Endothelial cell of umbilical vein (primary cell): Measurements from ENCODE around the gene SPRYD4.

Experiments
- EZH2 ChIP-seq: IDR thresholded peaks from 2 replicates; pipeline ENCODE4 v1.6.1; 2012; ENCODE audit warnings: borderline replicate concordance, low read depth, mild to moderate bottlenecking, moderate library complexity, low read length, inconsistent platforms; ENCODE audit not compliant: severe bottlenecking
- FOS ChIP-seq: IDR thresholded peaks from 2 replicates; pipeline ENCODE4 v1.6.1; 2011; ENCODE audit warnings: mild to moderate bottlenecking, low read length, moderate library complexity, borderline replicate concordance; ENCODE audit not compliant: insufficient read depth
- GATA2 ChIP-seq: IDR thresholded peaks from 2 replicates; pipeline ENCODE4 v1.7.0; 2011; ENCODE audit warnings: low read depth, mild to moderate bottlenecking, moderate library complexity, mixed read lengths, low read length; ENCODE audit not compliant: insufficient read length, insufficient read depth
- JUN ChIP-seq: IDR thresholded peaks from 2 replicates; pipeline ENCODE4 v1.6.1; 2011; ENCODE audit warnings: borderline replicate concordance, low read depth; ENCODE audit not compliant: insufficient read length, insufficient read depth
- MYC ChIP-seq: IDR thresholded peaks from one replicate; pipeline ENCODE4 v1.6.1; 2011; ENCODE audit warnings: mild to moderate bottlenecking, low read depth, low read length
- POLR2A ChIP-seq: IDR thresholded peaks from 2 replicates; pipeline ENCODE4 v1.6.1; 2012; ENCODE audit warnings: low read depth, mild to moderate bottlenecking, control low read depth, low read length
- POLR2AphosphoS5 ChIP-seq: IDR thresholded peaks from 2 replicates; pipeline ENCODE4 v1.6.1; 2012; ENCODE audit warnings: low read depth, mild to moderate bottlenecking, control low read depth, low read length, moderate library complexity; ENCODE audit not compliant: insufficient read depth
- TF ChIP-seq, protein P1 (sequence below), 2 donors: IDR thresholded peaks; 1 replicate in 1 of 2; 2 replicates in 1 of 2; pipeline ENCODE4 v1.5.1; 2011; ENCODE audit warnings: low read length in 2 of 2, mild to moderate bottlenecking in 2 of 2, moderate library complexity in 2 of 2, control low read depth in 1 of 2, inconsistent platforms in 1 of 2, low read depth in 1 of 2; ENCODE audit not compliant: insufficient read depth in 1 of 2; ENCODE audit errors: extremely low read depth in 1 of 2

DNA sequence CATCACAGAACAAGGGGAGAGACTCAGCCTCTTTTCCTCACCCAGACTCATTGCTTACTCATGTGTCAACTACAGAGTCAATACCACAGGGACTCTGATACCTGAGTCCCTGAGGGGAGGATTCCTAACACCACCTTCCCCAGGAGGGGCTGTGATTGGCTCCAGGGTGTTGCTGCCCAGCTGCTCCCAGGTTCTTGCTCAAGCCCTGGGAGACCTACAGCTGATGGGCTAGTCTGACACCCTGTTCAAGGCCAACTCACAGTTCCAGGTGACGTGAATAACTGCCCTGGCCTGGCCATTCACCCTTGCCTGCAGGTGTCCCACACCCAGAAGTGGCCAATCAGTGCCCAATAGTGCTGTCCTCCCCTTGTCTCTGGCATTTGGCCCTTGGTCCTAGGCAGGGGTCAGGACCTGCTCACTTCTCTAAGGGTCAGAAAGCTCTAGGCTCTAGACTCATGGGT lies 8.6 kb downstream of the SPRYD4 start:
- TF ChIP-seq POLR2A (no peak), GATA2 (no peak), EZH2 (no peak), JUN (no peak), MYC (no peak), POLR2AphosphoS5 (no peak), FOS (no peak)
- TF ChIP-seq, protein P1, sequence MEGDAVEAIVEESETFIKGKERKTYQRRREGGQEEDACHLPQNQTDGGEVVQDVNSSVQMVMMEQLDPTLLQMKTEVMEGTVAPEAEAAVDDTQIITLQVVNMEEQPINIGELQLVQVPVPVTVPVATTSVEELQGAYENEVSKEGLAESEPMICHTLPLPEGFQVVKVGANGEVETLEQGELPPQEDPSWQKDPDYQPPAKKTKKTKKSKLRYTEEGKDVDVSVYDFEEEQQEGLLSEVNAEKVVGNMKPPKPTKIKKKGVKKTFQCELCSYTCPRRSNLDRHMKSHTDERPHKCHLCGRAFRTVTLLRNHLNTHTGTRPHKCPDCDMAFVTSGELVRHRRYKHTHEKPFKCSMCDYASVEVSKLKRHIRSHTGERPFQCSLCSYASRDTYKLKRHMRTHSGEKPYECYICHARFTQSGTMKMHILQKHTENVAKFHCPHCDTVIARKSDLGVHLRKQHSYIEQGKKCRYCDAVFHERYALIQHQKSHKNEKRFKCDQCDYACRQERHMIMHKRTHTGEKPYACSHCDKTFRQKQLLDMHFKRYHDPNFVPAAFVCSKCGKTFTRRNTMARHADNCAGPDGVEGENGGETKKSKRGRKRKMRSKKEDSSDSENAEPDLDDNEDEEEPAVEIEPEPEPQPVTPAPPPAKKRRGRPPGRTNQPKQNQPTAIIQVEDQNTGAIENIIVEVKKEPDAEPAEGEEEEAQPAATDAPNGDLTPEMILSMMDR (IDR thresholded peaks at IDR 0.05; ENCODE audit: extremely low read depth in 1 of 2, insufficient read depth in 1 of 2, low read depth in 1 of 2, low read length in 2 of 2) = no peak
